GM23338 (cell line): ENCODE measurements around the gene KLHDC8B.

Experiments
- CTCF ChIP-seq, 2 experiments: fragments of 200-600 bp in 1 of 2; sonication (generic) in 1 of 2; conservative IDR thresholded peaks; 2 replicates each; pipeline versions ENCODE4 v1.5.1 to v1.6.1; 2016 to 2017; ENCODE audit warnings: antibody characterized with exemption in 2 of 2, low read depth in 2 of 2, mild to moderate bottlenecking in 2 of 2, moderate library complexity in 1 of 2
- EZH2 ChIP-seq: fragments of 200-600 bp; sonication (generic); IDR thresholded peaks from one replicate; pipeline ENCODE4 v1.8.0; 2017; ENCODE audit warnings: antibody characterized with exemption, mild to moderate bottlenecking, low read depth; ENCODE audit not compliant: unreplicated experiment
- EZH2phosphoT487 ChIP-seq: fragments of 200-600 bp; sonication (generic); IDR thresholded peaks from one replicate; pipeline ENCODE4 v1.8.1; 2018; ENCODE audit warnings: antibody characterized with exemption; ENCODE audit not compliant: unreplicated experiment
- JUNB ChIP-seq: IDR thresholded peaks from one replicate; pipeline ENCODE4 v1.6.1; 2016; ENCODE audit warnings: antibody characterized with exemption; ENCODE audit not compliant: unreplicated experiment
- POLR2AphosphoS5 ChIP-seq: IDR thresholded peaks from 2 replicates; pipeline ENCODE4 v1.6.1; 2016; ENCODE audit warnings: antibody characterized with exemption, low read depth
- REST ChIP-seq: IDR thresholded peaks from one replicate; pipeline ENCODE4 v1.6.1; 2018; ENCODE audit warnings: antibody characterized with exemption; ENCODE audit not compliant: unreplicated experiment
- ZNF331 ChIP-seq: fragments of 250-450 bp; sonication (Bioruptor Pico); IDR thresholded peaks from 2 replicates; pipeline ENCODE4 v1.5.0; 2020; ENCODE audit warnings: low read depth, mild to moderate bottlenecking, moderate library complexity
- ZNF462 ChIP-seq: fragments of 250-450 bp; sonication (Bioruptor Pico); IDR thresholded peaks from 2 replicates; pipeline ENCODE4 v1.5.0; 2020; ENCODE audit warnings: mild to moderate bottlenecking, moderate library complexity

GRCh38 chr3:49198611-49199230, 27.3 kb downstream of the KLHDC8B start:
- TF ChIP-seq CTCF (conservative IDR thresholded peaks at IDR 0.05; ENCODE audit: low read depth in 2 of 2) (no peak), POLR2AphosphoS5 (no peak), EZH2 (no peak), ZNF331 (no peak), EZH2phosphoT487 (no peak), ZNF462 (no peak), JUNB (no peak), REST (no peak)
